H9 (cell line): ENCODE data around the gene HIGD2A. TPM values are rescaled to one million over a fixed set of nuclear protein-coding genes. Genes with fewer than 3 reads are reported as not detected.

ENCODE experiments used
- DNase-seq: peaks from one replicate; pipeline ENCODE4 v3.0.0-alpha.2; 2017
- H2AFZ ChIP-seq: one replicate; pipeline ENCODE4 v1.6.1; 2013; ENCODE audit warnings: mild to moderate bottlenecking, low read length, control low read depth, moderate library complexity
- H2AK5ac ChIP-seq: 2 replicates; pipeline ENCODE4 v1.6.1; 2013; ENCODE audit warnings: low read length, control low read depth, mixed read lengths; ENCODE audit not compliant: insufficient read length
- H2BK120ac ChIP-seq: one replicate; pipeline ENCODE4 v1.6.1; 2013; ENCODE audit warnings: low read depth, mild to moderate bottlenecking, low read length, control low read depth, inconsistent platforms; ENCODE audit not compliant: poor library complexity, severe bottlenecking
- H2BK12ac ChIP-seq: 2 replicates; pipeline ENCODE4 v1.6.1; 2013; ENCODE audit warnings: low read length, control low read depth, mixed read lengths, low read depth; ENCODE audit not compliant: insufficient read length
- H2BK15ac ChIP-seq: 2 replicates; pipeline ENCODE4 v1.6.1; 2013; ENCODE audit warnings: low read depth, low read length, control low read depth
- H2BK20ac ChIP-seq: one replicate; pipeline ENCODE4 v1.6.1; 2013; ENCODE audit warnings: low read depth, mild to moderate bottlenecking, low read length, control low read depth, inconsistent platforms; ENCODE audit not compliant: poor library complexity, severe bottlenecking
- H2BK5ac ChIP-seq: 2 replicates; pipeline ENCODE4 v1.6.1; 2013; ENCODE audit warnings: low read length, control low read depth, mixed read lengths; ENCODE audit not compliant: insufficient read length
- H3K14ac ChIP-seq: 2 replicates; pipeline ENCODE4 v1.6.1; 2013; ENCODE audit warnings: low read length, control low read depth; ENCODE audit not compliant: insufficient read depth
- H3K18ac ChIP-seq: 2 replicates; pipeline ENCODE4 v1.6.1; 2013; ENCODE audit warnings: low read depth, mild to moderate bottlenecking, mixed read lengths, low read length, control low read depth; ENCODE audit not compliant: insufficient read length
- H3K23ac ChIP-seq: 2 replicates; pipeline ENCODE4 v1.6.1; 2013; ENCODE audit warnings: low read length, control low read depth, mixed read lengths, low read depth; ENCODE audit not compliant: insufficient read length
- H3K23me2 ChIP-seq: 2 replicates; pipeline ENCODE4 v1.6.1; 2013; ENCODE audit warnings: low read depth, mild to moderate bottlenecking, mixed read lengths, low read length, control low read depth; ENCODE audit not compliant: insufficient read length, poor library complexity, severe bottlenecking
- H3K27ac ChIP-seq: 2 replicates; pipeline ENCODE4 v1.5.1; 2013; ENCODE audit warnings: low read length, control low read depth, mixed read lengths, low read depth; ENCODE audit not compliant: insufficient read length
- H3K27me3 ChIP-seq: 2 replicates; pipeline ENCODE4 v1.6.1; 2013; ENCODE audit warnings: low read length, control low read depth, inconsistent platforms; ENCODE audit not compliant: insufficient read depth
- H3K4ac ChIP-seq: 2 replicates; pipeline ENCODE4 v1.6.1; 2013; ENCODE audit warnings: low read depth, mild to moderate bottlenecking, control low read depth, inconsistent platforms, low read length, moderate library complexity
- H3K4me1 ChIP-seq: 2 replicates; pipeline ENCODE4 v1.6.1; 2013; ENCODE audit warnings: low read length, control low read depth, inconsistent platforms; ENCODE audit not compliant: insufficient read depth
- H3K4me2 ChIP-seq: 2 replicates; pipeline ENCODE4 v1.6.1; 2013; ENCODE audit warnings: low read length, control low read depth, mixed read lengths; ENCODE audit not compliant: insufficient read length, insufficient read depth
- H3K56ac ChIP-seq: 2 replicates; pipeline ENCODE4 v1.6.1; 2013; ENCODE audit warnings: low read depth, mild to moderate bottlenecking, mixed read lengths, low read length, control low read depth; ENCODE audit not compliant: insufficient read length
- H3K79me1 ChIP-seq: 2 replicates; pipeline ENCODE4 v1.6.1; 2013; ENCODE audit warnings: low read depth, mild to moderate bottlenecking, moderate library complexity, low read length, control low read depth, inconsistent platforms; ENCODE audit not compliant: insufficient read depth, poor library complexity, severe bottlenecking
- H3K79me2 ChIP-seq: 2 replicates; pipeline ENCODE4 v1.6.1; 2013; ENCODE audit warnings: low read length, control low read depth, inconsistent platforms; ENCODE audit not compliant: insufficient read depth
- H3K9ac ChIP-seq: 2 replicates; pipeline ENCODE4 v1.6.1; 2013; ENCODE audit warnings: low read length, control low read depth, mixed read lengths; ENCODE audit not compliant: insufficient read length; ENCODE audit errors: extremely low read depth
- H3K9me3 ChIP-seq: one replicate; pipeline ENCODE4 v1.6.1; 2013; ENCODE audit warnings: low read depth, low read length, inconsistent platforms; ENCODE audit not compliant: control insufficient read depth
- H3T11ph ChIP-seq: one replicate; pipeline ENCODE4 v1.6.1; 2013; ENCODE audit warnings: mild to moderate bottlenecking, low read length, control low read depth, inconsistent platforms
- H4K20me1 ChIP-seq: one replicate; pipeline ENCODE4 v1.6.1; 2013; ENCODE audit not compliant: control insufficient read depth, insufficient read length, insufficient read depth
- H4K5ac ChIP-seq: 2 replicates; pipeline ENCODE4 v1.6.1; 2013; ENCODE audit warnings: low read depth, mild to moderate bottlenecking, mixed read lengths, low read length, control low read depth; ENCODE audit not compliant: insufficient read length
- H4K8ac ChIP-seq: replicated peaks from 2 replicates; pipeline ENCODE4 v1.6.1; 2013; ENCODE audit warnings: low read length, control low read depth, mixed read lengths, low read depth; ENCODE audit not compliant: insufficient read length
- H4K91ac ChIP-seq: 2 replicates; pipeline ENCODE4 v1.6.1; 2013; ENCODE audit warnings: low read depth, mild to moderate bottlenecking, moderate library complexity, mixed read lengths, low read length, control low read depth; ENCODE audit not compliant: insufficient read length
- H3K27ac Mint-ChIP-seq, 3 experiments: 2 replicates in 2 of 3; 3 replicates in 1 of 3; pipeline ENCODE4 v1.8.0; 2020 to 2021; ENCODE audit warnings: mixed read lengths in 3 of 3, mild to moderate bottlenecking in 1 of 3, moderate library complexity in 1 of 3
- H3K27me3 Mint-ChIP-seq: 2 replicates; pipeline ENCODE4 v1.8.0; 2021; ENCODE audit warnings: low read depth, mild to moderate bottlenecking, moderate library complexity, mixed read lengths
- H3K36me3 Mint-ChIP-seq, 3 experiments: 2 replicates in 2 of 3; 3 replicates in 1 of 3; pipeline ENCODE4 v1.8.0; 2020 to 2021; ENCODE audit warnings: low read depth in 3 of 3, mixed read lengths in 3 of 3; ENCODE audit not compliant: insufficient read depth in 1 of 3
- H3K4me1 Mint-ChIP-seq, 2 experiments: 2 replicates each; pipeline ENCODE4 v1.8.0; 2020; ENCODE audit warnings: mixed read lengths in 2 of 2
- H3K4me3 Mint-ChIP-seq, 2 experiments: 2 replicates in 1 of 2; 3 replicates in 1 of 2; pipeline ENCODE4 v1.8.0; 2020 to 2021; ENCODE audit warnings: mild to moderate bottlenecking in 2 of 2, mixed read lengths in 2 of 2, moderate library complexity in 1 of 2
- H3K9me3 Mint-ChIP-seq, 2 experiments: 2 replicates in 1 of 2; 3 replicates in 1 of 2; pipeline ENCODE4 v1.8.0; 2020; ENCODE audit warnings: mild to moderate bottlenecking in 2 of 2, mixed read lengths in 2 of 2, moderate library complexity in 1 of 2
- WGBS: extraction: QIAGEN DNeasy Blood & Tissue Kit; methylation state at CpG from one replicate; pipeline ENCODE4 v1.1.7; 2013; ENCODE audit warnings: missing lambda C conversion rate, low lambda C conversion rate, mixed read lengths; ENCODE audit not compliant: insufficient read length; ENCODE audit errors: extremely low coverage; 5-methylcytosine and 5-hydroxymethylcytosine counted together
- total RNA-seq: library from RNA; stranded (reverse); gene quantifications from 2 replicates; pipeline ENCODE4 v1.2.1, GENCODE V29; 2021
- TF ChIP-seq, protein P1 (sequence below): fragments of 200-600 bp; sonication (generic); conservative IDR thresholded peaks from 3 replicates; pipeline ENCODE4 v1.8.0; 2021; ENCODE audit warnings: antibody characterized with exemption, mild to moderate bottlenecking

The HIGD2A gene
- total RNA-seq, 1 experiment from 2014 or later: 92.3 TPM

DNA sequence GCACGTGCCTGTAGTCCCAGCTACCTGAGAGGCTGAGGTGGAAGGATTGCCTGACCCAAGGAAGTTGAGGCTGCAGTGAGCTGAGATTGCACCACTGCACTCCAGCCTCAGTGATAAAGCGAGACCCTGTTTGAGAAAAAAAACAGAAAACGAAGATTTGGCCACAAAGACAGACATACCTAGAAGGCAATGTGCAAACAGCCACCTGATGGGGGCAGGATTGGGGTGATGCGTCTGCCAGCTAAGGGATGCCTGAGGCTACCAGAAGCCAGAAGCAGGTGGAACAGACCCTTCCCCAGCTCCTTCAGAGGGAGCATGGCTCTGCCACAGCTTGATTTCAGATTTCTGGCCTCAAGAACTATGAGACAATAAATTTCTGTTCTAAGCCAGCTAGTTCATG lies 2.9 kb downstream of the HIGD2A start:
- Mint-ChIP-seq H3K4me3 (no peak overlapping the region), H3K27ac (no peak overlapping the region)

More for the DNA sequence above, 2.9 kb downstream of the HIGD2A start:
- no peak overlapping the region for H3T11ph ChIP-seq
- peaks cover 0 to 3% of the 10 kb centered on the region in 2 experiments; a peak in 1 of 5 replicates for H3K9me3 Mint-ChIP-seq
- H3K14ac ChIP-seq: no peak overlapping the region
- TF ChIP-seq, protein P1, sequence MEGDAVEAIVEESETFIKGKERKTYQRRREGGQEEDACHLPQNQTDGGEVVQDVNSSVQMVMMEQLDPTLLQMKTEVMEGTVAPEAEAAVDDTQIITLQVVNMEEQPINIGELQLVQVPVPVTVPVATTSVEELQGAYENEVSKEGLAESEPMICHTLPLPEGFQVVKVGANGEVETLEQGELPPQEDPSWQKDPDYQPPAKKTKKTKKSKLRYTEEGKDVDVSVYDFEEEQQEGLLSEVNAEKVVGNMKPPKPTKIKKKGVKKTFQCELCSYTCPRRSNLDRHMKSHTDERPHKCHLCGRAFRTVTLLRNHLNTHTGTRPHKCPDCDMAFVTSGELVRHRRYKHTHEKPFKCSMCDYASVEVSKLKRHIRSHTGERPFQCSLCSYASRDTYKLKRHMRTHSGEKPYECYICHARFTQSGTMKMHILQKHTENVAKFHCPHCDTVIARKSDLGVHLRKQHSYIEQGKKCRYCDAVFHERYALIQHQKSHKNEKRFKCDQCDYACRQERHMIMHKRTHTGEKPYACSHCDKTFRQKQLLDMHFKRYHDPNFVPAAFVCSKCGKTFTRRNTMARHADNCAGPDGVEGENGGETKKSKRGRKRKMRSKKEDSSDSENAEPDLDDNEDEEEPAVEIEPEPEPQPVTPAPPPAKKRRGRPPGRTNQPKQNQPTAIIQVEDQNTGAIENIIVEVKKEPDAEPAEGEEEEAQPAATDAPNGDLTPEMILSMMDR: peak; percentile 39; the same call in 2 of the 3 replicates
- no peak overlapping the region for H3K18ac ChIP-seq
- H3K9me3 ChIP-seq: no peaks in the 10 kb centered on the region
- no peaks in the 10 kb centered on the region for H3K27me3 Mint-ChIP-seq
- H4K20me1 ChIP-seq: no peaks in the 10 kb centered on the region
- H2BK15ac ChIP-seq: no peak overlapping the region
- DNase-seq: no peak
- H2BK12ac ChIP-seq: no peak overlapping the region
- no peak overlapping the region for H3K4ac ChIP-seq
- no peaks in the 10 kb centered on the region for H3K4me1 ChIP-seq
- H2BK5ac ChIP-seq: no peak overlapping the region
- H4K8ac ChIP-seq: no peak overlapping the region
- H3K23me2 ChIP-seq: peaks cover 7% of the 10 kb centered on the region
- no peak overlapping the region for H2BK20ac ChIP-seq
- H3K27ac ChIP-seq: no peak overlapping the region
- no peak overlapping the region for H3K56ac ChIP-seq
- peaks cover 8 to 22% (median 10%) of the 10 kb centered on the region in 3 experiments; a peak in 6 of 7 replicates for H3K36me3 Mint-ChIP-seq
- WGBS: no CpG with 5 or more reads among the region's 4 CpGs
- peaks cover 8% of the 10 kb centered on the region; the same call in 1 of the 2 replicates for H3K79me2 ChIP-seq
- no peak overlapping the region for H4K5ac ChIP-seq
- H3K9ac ChIP-seq: no peak overlapping the region
- no peak overlapping the region for H2AK5ac ChIP-seq
- no peak overlapping the region for H2BK120ac ChIP-seq
- H3K23ac ChIP-seq: no peak overlapping the region
- no peak overlapping the region for H3K4me2 ChIP-seq
- no peak overlapping the region for H4K91ac ChIP-seq
- H3K4me1 Mint-ChIP-seq: peaks cover 10 to 12% of the 10 kb centered on the region in 2 experiments
- H3K79me1 ChIP-seq: no peaks in the 10 kb centered on the region
- H3K27me3 ChIP-seq: no peaks in the 10 kb centered on the region
- H2AFZ ChIP-seq: no peak overlapping the region
